Left lung (tissue), 10 donors: ENCODE results near the gene CYTH3. TPM values are rescaled to one million over a fixed set of nuclear protein-coding genes. Genes with fewer than 3 reads are reported as not detected.
"Not testable (repeated sequence)": the region's sequence is repeated elsewhere in the genome, so short reads cannot be mapped to it uniquely, and the experiment has no call there.

Experiments
- ATAC-seq: fragments of 200-7000 bp; cut with Tn5 transposase; one replicate; pipeline ENCODE4 v1.9.1; 2020; ENCODE audit warnings: moderate library complexity
- DNase-seq, 4 donors: peaks; one replicate each; pipeline ENCODE4 v3.0.0-alpha.2; 2013 to 2020
- H3K27ac ChIP-seq, 2 donors: fragments of 200-600 bp; sonication (generic) in 1 of 2; one replicate each; pipeline versions ENCODE4 v1.5.0 to v1.8.0; 2020 to 2021
- H3K27me3 ChIP-seq, 2 donors: fragments of 200-600 bp; sonication (generic) in 1 of 2; one replicate each; pipeline versions ENCODE4 v1.5.0 to v1.8.0; 2020 to 2021
- H3K36me3 ChIP-seq, 2 donors: fragments of 200-600 bp; sonication (generic) in 1 of 2; one replicate each; pipeline versions ENCODE4 v1.5.0 to v1.8.0; 2020 to 2021
- H3K4me1 ChIP-seq, 2 donors: fragments of 200-600 bp; one replicate each; pipeline ENCODE4 v1.8.0; 2021
- H3K4me3 ChIP-seq, 2 donors: fragments of 200-600 bp; sonication (generic) in 1 of 2; one replicate each; pipeline versions ENCODE4 v1.5.0 to v1.8.0; 2020 to 2021; ENCODE audit warnings: mild to moderate bottlenecking in 1 of 2
- H3K9me3 ChIP-seq, 2 donors: fragments of 200-600 bp; sonication (generic) in 1 of 2; one replicate each; pipeline versions ENCODE4 v1.5.0 to v1.8.0; 2020 to 2021
- intact Hi-C, 2 donors: fragments of 100-400 bp; cut with DNase I; formaldehyde crosslinking; loops; one replicate each; pipeline versions ENCODE4 v1.11.2 to v1.14.2; 2022
- polyA plus RNA-seq, 6 donors: library from polyadenylated mRNA; unstranded; fragments of 120-200 nt; gene quantifications; one replicate each; pipeline ENCODE4 v1.2.1, GENCODE V29; 2013; ENCODE audit not compliant: insufficient read length in 6 of 6
- total RNA-seq, 2 donors: library from RNA; stranded (reverse); fragmentation: NEBNext Ultra II Directional; extraction: Animal tissue kit (Norgen Biotek cat#: 25700); gene quantifications; one replicate each; pipeline ENCODE4 v1.2.1, GENCODE V29; 2021
- TF ChIP-seq, protein P1 (sequence below), 2 donors: fragments of 200-600 bp; sonication (generic) in 1 of 2; IDR thresholded peaks; one replicate each; pipeline versions ENCODE4 v1.5.0 to v1.8.0; 2021; ENCODE audit warnings: antibody characterized with exemption in 2 of 2
- donor health status: DM: no; HTN: yes; CAD: no.
- donor health status: DM: no; HTN: no; CAD: no.

The CYTH3 gene
- total and polyA plus RNA-seq, 8 donors, result 20.7 to 29.8 (median 25.8) TPM

DNA sequence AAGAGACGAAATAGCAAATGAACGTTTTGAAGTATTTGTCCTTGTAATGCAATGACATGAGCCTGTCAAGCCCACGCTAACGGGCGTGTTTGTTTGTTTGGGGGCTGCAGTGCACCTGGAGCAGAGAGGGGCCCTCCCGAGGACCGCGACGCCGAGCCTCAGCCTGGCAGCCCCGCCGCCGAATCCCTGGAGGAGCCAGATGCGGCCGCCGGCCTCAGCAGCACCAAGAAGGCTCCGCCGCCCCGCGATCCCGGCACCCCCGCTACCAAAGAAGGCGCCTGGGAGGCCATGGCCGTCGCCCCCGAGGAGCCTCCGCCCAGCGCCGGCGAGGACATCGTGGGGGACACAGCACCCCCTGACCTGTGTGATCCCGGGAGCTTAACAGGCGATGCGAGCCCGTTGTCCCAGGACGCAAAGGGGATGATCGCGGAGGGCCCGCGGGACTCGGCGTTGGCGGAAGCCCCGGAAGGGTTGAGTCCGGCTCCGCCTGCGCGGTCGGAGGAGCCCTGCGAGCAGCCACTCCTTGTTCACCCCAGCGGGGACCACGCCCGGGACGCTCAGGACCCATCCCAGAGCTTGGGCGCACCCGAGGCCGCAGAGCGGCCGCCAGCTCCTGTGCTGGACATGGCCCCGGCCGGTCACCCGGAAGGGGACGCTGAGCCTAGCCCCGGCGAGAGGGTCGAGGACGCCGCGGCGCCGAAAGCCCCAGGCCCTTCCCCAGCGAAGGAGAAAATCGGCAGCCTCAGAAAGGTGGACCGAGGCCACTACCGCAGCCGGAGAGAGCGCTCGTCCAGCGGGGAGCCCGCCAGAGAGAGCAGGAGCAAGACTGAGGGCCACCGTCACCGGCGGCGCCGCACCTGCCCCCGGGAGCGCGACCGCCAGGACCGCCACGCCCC lies 118.5 kb downstream of the CYTH3 start:
- Histone ChIP-seq H3K4me3 (no peak overlapping the region), H3K36me3 (peaks cover 0 to 100% of the 10 kb centered on the region in 2 donors), H3K27ac (no peak overlapping the region), H3K4me1 (no peaks in the 10 kb centered on the region), H3K9me3 (no peaks in the 10 kb centered on the region), H3K27me3 (no peaks in the 10 kb centered on the region)
- intact Hi-C loops, result no loop called here
- TF ChIP-seq, protein P1, sequence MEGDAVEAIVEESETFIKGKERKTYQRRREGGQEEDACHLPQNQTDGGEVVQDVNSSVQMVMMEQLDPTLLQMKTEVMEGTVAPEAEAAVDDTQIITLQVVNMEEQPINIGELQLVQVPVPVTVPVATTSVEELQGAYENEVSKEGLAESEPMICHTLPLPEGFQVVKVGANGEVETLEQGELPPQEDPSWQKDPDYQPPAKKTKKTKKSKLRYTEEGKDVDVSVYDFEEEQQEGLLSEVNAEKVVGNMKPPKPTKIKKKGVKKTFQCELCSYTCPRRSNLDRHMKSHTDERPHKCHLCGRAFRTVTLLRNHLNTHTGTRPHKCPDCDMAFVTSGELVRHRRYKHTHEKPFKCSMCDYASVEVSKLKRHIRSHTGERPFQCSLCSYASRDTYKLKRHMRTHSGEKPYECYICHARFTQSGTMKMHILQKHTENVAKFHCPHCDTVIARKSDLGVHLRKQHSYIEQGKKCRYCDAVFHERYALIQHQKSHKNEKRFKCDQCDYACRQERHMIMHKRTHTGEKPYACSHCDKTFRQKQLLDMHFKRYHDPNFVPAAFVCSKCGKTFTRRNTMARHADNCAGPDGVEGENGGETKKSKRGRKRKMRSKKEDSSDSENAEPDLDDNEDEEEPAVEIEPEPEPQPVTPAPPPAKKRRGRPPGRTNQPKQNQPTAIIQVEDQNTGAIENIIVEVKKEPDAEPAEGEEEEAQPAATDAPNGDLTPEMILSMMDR (IDR thresholded peaks at IDR 0.05), result no peak
- ATAC-seq (no peak), DNase-seq (no peak)

GRCh38 chr7:6151994-6152735 lies 120.3 kb downstream of the CYTH3 start:
- Histone ChIP-seq H3K4me3 (no peak overlapping the region), H3K4me1 (no peaks in the 10 kb centered on the region), H3K27ac (no peak overlapping the region), H3K9me3 (no peaks in the 10 kb centered on the region), H3K36me3 (peaks cover 0 to 100% of the 10 kb centered on the region in 2 donors), H3K27me3 (no peaks in the 10 kb centered on the region)
- intact Hi-C loops, result no loop called here
- DNase-seq (no peak), ATAC-seq (no peak)
- TF ChIP-seq, protein P1 (IDR thresholded peaks at IDR 0.05), result no peak

DNA sequence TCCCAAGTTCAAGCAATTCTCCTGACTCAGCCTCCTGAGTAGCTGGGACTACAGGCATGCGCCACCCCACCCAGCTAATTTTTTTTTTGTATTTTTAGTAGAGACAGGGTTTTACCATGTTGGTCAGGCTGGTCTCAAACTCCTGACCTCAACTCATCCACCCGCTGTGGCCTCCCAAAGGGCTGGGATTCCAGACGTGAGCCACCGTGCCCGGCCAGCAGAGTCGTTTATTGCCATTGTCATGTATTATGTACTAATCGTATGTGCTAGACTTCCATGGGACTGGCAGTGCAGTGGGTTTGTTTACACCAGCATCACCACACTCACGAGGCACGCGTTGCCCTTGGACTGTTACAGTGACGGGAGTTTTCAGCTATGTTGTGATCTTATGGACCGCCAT lies 120.9 kb downstream of the CYTH3 start:
- intact Hi-C loops, H3K4me1 ChIP-seq, H3K9me3 ChIP-seq, H3K27ac ChIP-seq, H3K27me3 ChIP-seq, DNase-seq, H3K4me3 ChIP-seq, ATAC-seq: not testable (repeated sequence)
- peaks cover 0 to 100% of the 10 kb centered on the region in 2 donors for H3K36me3 ChIP-seq

- Histone ChIP-seq H3K27me3 (no peaks in the 10 kb centered on the region), H3K4me1 (no peaks in the 10 kb centered on the region), H3K4me3 (no peak overlapping the region), H3K36me3 (peaks cover 0 to 100% of the 10 kb centered on the region in 2 donors), H3K27ac (no peak overlapping the region), H3K9me3 (no peaks in the 10 kb centered on the region)
- no peak for DNase-seq
- TF ChIP-seq, protein P1 (IDR thresholded peaks at IDR 0.05), result no peak
- no peak for ATAC-seq
- intact Hi-C loops, result no loop called here
Measured at GRCh38 chr7:6149996-6150395, 122.4 kb downstream of the CYTH3 start.

DNA sequence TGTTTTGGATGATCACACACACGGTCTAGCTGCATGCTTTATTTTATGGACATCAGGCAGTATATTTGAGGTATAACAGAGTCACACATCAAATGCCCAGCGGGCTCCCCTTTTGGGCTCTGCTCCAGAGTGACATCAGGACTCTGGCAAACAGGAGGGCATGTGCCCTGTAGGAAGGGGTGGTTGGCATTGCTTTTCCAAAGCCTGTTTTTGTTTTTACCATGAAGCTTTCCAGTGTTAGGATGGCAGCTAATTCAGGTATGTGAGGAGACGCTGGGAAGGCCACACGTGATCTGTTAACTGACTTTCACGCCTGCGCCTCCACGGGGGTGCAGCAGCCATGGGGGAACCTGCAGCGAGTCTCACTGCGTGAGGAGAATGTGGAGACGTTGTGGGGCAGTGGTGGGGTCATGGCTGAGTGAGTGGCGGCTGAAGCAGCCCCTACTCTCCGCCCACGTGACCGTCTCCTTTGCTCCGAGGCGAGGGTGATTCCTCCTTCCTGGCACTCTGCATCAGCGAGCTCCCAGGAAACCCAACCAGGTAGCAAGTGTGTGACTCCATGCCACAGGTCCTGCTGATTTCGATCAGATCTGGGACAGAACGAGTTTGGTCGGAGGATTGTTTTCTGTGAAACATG lies 123.6 kb downstream of the CYTH3 start:
- TF ChIP-seq, protein P1 (IDR thresholded peaks at IDR 0.05), result no peak
- no peaks in the 10 kb centered on the region for H3K9me3 ChIP-seq
- DNase-seq (no peak), ATAC-seq (no peak)
- peaks cover 0 to 100% of the 10 kb centered on the region in 2 donors for H3K36me3 ChIP-seq
- intact Hi-C loops, result no loop called here
- H3K27ac ChIP-seq, result no peak overlapping the region
- no peak overlapping the region for H3K4me3 ChIP-seq
- no peaks in the 10 kb centered on the region for H3K4me1 ChIP-seq
- no peaks in the 10 kb centered on the region for H3K27me3 ChIP-seq
